ENCODE data around the gene TM9SF4.
A peak's percentile ranks its signal among the peaks of the same experiment; 100 is the strongest.

Gene TM9SF4

GRCh38 chr20:32158943-32159660, 49.6 kb downstream of the TM9SF4 start:
- no peak overlapping the region for H3K4me3 ChIP-seq (ENCODE audit: low read depth, low read length)
- H3K36me3 ChIP-seq (ENCODE audit: control insufficient read depth in 2 of 2, insufficient read depth in 1 of 2, low read length in 2 of 2): peaks cover 8 to 72% of the 10 kb centered on the region in 2 experiments; a peak in 2 of 3 replicates
- H3K27ac ChIP-seq (ENCODE audit: extremely low read depth, low read depth, low read length): no peak overlapping the region
- H3K9me3 ChIP-seq (ENCODE audit: control insufficient read depth, insufficient read depth, low read depth, low read length): no peaks in the 10 kb centered on the region
- TF ChIP-seq, protein P1, sequence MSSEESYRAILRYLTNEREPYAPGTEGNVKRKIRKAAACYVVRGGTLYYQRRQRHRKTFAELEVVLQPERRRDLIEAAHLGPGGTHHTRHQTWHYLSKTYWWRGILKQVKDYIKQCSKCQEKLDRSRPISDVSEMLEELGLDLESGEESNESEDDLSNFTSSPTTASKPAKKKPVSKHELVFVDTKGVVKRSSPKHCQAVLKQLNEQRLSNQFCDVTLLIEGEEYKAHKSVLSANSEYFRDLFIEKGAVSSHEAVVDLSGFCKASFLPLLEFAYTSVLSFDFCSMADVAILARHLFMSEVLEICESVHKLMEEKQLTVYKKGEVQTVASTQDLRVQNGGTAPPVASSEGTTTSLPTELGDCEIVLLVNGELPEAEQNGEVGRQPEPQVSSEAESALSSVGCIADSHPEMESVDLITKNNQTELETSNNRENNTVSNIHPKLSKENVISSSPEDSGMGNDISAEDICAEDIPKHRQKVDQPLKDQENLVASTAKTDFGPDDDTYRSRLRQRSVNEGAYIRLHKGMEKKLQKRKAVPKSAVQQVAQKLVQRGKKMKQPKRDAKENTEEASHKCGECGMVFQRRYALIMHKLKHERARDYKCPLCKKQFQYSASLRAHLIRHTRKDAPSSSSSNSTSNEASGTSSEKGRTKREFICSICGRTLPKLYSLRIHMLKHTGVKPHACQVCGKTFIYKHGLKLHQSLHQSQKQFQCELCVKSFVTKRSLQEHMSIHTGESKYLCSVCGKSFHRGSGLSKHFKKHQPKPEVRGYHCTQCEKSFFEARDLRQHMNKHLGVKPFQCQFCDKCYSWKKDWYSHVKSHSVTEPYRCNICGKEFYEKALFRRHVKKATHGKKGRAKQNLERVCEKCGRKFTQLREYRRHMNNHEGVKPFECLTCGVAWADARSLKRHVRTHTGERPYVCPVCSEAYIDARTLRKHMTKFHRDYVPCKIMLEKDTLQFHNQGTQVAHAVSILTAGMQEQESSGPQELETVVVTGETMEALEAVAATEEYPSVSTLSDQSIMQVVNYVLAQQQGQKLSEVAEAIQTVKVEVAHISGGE (tag by site-specific recombination; conservative IDR thresholded peaks at IDR 0.05; ENCODE audit: low read depth): no peak
- peak; percentile 80 for TF ChIP-seq ZNF664 (tag by site-specific recombination; IDR thresholded peaks at IDR 0.05)
- no peak for TF ChIP-seq ZBTB7A (tag by site-specific recombination; IDR thresholded peaks at IDR 0.05; ENCODE audit: low read depth)
- no peak for TF ChIP-seq SCRT1 (tag by site-specific recombination; IDR thresholded peaks at IDR 0.05; ENCODE audit: borderline replicate concordance)
- TF ChIP-seq ZNF223 (tag by site-specific recombination; IDR thresholded peaks at IDR 0.05): no peak
- CTCF ChIA-PET: interaction anchor here (0.6 kb wide), 1 partner anchor 24 kb away, joined by 5 read pairs; no protein-coding TSS in a partner anchor
- H3K4me1 ChIP-seq (ENCODE audit: control insufficient read depth, insufficient read depth, low read length): no peaks in the 10 kb centered on the region
- POLR2A ChIA-PET: no interaction called here

DNA sequence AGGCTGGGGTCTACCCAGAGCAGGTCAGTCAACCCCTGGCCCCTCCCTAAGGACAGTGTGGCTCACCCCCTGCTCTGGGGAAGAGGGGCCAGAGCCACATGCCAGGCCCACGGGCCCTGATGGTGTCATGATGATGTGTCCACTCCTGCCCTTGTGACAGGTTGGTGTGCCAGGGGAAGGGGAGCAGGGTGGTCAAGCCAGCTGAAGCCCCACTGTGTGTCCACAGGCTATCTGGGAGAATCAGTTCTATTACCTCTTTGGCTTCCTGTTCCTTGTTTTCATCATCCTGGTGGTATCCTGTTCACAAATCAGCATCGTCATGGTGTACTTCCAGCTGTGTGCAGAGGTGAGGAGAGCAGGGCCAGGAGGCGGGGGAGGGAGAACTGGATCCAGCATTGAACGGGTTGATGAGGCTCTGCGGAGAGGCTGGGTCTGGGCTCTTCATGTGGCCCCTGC, 50.3 kb downstream of the TM9SF4 start:
- H3K9me3 ChIP-seq (ENCODE audit: control insufficient read depth, insufficient read depth, low read depth, low read length): no peaks in the 10 kb centered on the region
- CTCF ChIA-PET: interaction anchor here (0.6 kb wide), 1 partner anchor 25 kb away, joined by 5 read pairs; no protein-coding TSS in a partner anchor

More for the DNA sequence above, 50.3 kb downstream of the TM9SF4 start:
- peaks cover 11 to 75% of the 10 kb centered on the region in 2 experiments; a peak in 2 of 3 replicates for H3K36me3 ChIP-seq (ENCODE audit: control insufficient read depth in 2 of 2, insufficient read depth in 1 of 2, low read length in 2 of 2)
- no peak overlapping the region for H3K4me3 ChIP-seq (ENCODE audit: low read depth, low read length)
- TF ChIP-seq TSHZ1 (tag by site-specific recombination; IDR thresholded peaks at IDR 0.05; ENCODE audit: borderline replicate concordance) (no peak), ZNF366 (tag by site-specific recombination; conservative IDR thresholded peaks at IDR 0.05) (no peak), KLF9 (tag by site-specific recombination; IDR thresholded peaks at IDR 0.05; ENCODE audit: low read depth) (no peak), ZFP3 (tag by site-specific recombination; IDR thresholded peaks at IDR 0.05; ENCODE audit: low read depth) (no peak), WT1 (tag by site-specific recombination; IDR thresholded peaks at IDR 0.05) (no peak), ZNF146 (tag by site-specific recombination; IDR thresholded peaks at IDR 0.05) (no peak), ZIC2 (tag by site-specific recombination; IDR thresholded peaks at IDR 0.05) (no peak)
- TF ChIP-seq, protein P2, sequence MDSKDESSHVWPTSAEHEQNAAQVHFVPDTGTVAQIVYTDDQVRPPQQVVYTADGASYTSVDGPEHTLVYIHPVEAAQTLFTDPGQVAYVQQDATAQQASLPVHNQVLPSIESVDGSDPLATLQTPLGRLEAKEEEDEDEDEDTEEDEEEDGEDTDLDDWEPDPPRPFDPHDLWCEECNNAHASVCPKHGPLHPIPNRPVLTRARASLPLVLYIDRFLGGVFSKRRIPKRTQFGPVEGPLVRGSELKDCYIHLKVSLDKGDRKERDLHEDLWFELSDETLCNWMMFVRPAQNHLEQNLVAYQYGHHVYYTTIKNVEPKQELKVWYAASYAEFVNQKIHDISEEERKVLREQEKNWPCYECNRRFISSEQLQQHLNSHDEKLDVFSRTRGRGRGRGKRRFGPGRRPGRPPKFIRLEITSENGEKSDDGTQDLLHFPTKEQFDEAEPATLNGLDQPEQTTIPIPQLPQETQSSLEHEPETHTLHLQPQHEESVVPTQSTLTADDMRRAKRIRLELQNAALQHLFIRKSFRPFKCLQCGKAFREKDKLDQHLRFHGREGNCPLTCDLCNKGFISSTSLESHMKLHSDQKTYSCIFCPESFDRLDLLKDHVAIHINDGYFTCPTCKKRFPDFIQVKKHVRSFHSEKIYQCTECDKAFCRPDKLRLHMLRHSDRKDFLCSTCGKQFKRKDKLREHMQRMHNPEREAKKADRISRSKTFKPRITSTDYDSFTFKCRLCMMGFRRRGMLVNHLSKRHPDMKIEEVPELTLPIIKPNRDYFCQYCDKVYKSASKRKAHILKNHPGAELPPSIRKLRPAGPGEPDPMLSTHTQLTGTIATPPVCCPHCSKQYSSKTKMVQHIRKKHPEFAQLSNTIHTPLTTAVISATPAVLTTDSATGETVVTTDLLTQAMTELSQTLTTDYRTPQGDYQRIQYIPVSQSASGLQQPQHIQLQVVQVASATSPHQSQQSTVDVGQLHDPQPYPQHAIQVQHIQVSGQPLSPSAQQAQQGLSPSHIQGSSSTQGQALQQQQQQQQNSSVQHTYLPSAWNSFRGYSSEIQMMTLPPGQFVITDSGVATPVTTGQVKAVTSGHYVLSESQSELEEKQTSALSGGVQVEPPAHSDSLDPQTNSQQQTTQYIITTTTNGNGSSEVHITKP (tag by site-specific recombination; IDR thresholded peaks at IDR 0.05): no peak
- TF ChIP-seq, protein P3, sequence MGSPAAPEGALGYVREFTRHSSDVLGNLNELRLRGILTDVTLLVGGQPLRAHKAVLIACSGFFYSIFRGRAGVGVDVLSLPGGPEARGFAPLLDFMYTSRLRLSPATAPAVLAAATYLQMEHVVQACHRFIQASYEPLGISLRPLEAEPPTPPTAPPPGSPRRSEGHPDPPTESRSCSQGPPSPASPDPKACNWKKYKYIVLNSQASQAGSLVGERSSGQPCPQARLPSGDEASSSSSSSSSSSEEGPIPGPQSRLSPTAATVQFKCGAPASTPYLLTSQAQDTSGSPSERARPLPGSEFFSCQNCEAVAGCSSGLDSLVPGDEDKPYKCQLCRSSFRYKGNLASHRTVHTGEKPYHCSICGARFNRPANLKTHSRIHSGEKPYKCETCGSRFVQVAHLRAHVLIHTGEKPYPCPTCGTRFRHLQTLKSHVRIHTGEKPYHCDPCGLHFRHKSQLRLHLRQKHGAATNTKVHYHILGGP (tag by site-specific recombination; IDR thresholded peaks at IDR 0.05): no peak
- POLR2A ChIA-PET: no interaction called here
- no peak overlapping the region for H3K27ac ChIP-seq (ENCODE audit: extremely low read depth, low read depth, low read length)
- H3K4me1 ChIP-seq (ENCODE audit: control insufficient read depth, insufficient read depth, low read length): no peaks in the 10 kb centered on the region
